CD4-positive, alpha-beta T cell (primary cell): ENCODE results near the gene MORN5. TPM values are rescaled to one million over a fixed set of nuclear protein-coding genes. Genes with fewer than 3 reads are reported as not detected.
"Not testable (repeated sequence)": the region's sequence is repeated elsewhere in the genome, so short reads cannot be mapped to it uniquely, and the experiment has no call there.

Experiments
- ATAC-seq: fragments of 200-7000 bp; cut with Tn5 transposase; one replicate; pipeline ENCODE4 v1.10.0; 2022; ENCODE audit warnings: mild to moderate bottlenecking; ENCODE audit not compliant: poor library complexity
- CTCF ChIA-PET: fragments of 350-600 bp; sonication (Branson Sonifier 250); formaldehyde crosslinking; loops from one replicate; lab custom pipeline; 2021; ENCODE audit warnings: antibody characterized with exemption, inconsistent platforms; lab: Charles Lee
- POLR2A ChIA-PET: fragments of 350-600 bp; sonication (Branson Sonifier 250); formaldehyde crosslinking; loops from one replicate; lab custom pipeline; 2021; ENCODE audit warnings: antibody characterized with exemption, inconsistent platforms; lab: Charles Lee
- DNase-seq, 14 experiments: peaks; one replicate each; pipeline ENCODE4 v3.0.0-alpha.2; 2013 to 2020; ENCODE audit warnings: mixed read lengths in 2 of 14
- H3K27ac ChIP-seq, 2 donors: one replicate each; pipeline versions ENCODE4 v1.5.1 to v1.7.0; 2013; ENCODE audit warnings: low read length in 2 of 2, low read depth in 1 of 2, mild to moderate bottlenecking in 1 of 2
- H3K27me3 ChIP-seq, 2 experiments: 1 replicate in 1 of 2; 2 replicates in 1 of 2; pipeline versions ENCODE4 v1.6.1 to v1.7.0; 2013; ENCODE audit warnings: low read length in 2 of 2, control low read depth in 1 of 2, mild to moderate bottlenecking in 1 of 2, moderate library complexity in 1 of 2; ENCODE audit not compliant: insufficient read depth in 2 of 2, control insufficient read depth in 1 of 2
- H3K36me3 ChIP-seq: one replicate; pipeline ENCODE4 v1.6.1; 2013; ENCODE audit warnings: low read length, control low read depth; ENCODE audit not compliant: insufficient read depth
- H3K4me1 ChIP-seq: one replicate; pipeline ENCODE4 v1.6.1; 2013; ENCODE audit warnings: low read length, control low read depth; ENCODE audit not compliant: insufficient read depth
- H3K4me3 ChIP-seq: one replicate; pipeline ENCODE4 v1.5.1; 2013; ENCODE audit warnings: mild to moderate bottlenecking, low read length, moderate library complexity
- H3K9me3 ChIP-seq, 2 experiments: 1 replicate in 1 of 2; 2 replicates in 1 of 2; pipeline versions ENCODE4 v1.6.1 to v1.7.0; 2013; ENCODE audit warnings: low read length in 2 of 2, mild to moderate bottlenecking in 2 of 2, control low read depth in 1 of 2, moderate library complexity in 1 of 2; ENCODE audit not compliant: control insufficient read depth in 1 of 2, insufficient read depth in 1 of 2
- H3K27ac Mint-ChIP-seq: one replicate; pipeline ENCODE4 v1.8.0; 2020; ENCODE audit warnings: mixed read lengths
- H3K27me3 Mint-ChIP-seq: one replicate; pipeline ENCODE4 v1.8.0; 2021; ENCODE audit warnings: mixed read lengths
- H3K36me3 Mint-ChIP-seq: one replicate; pipeline ENCODE4 v1.8.0; 2021; ENCODE audit warnings: low read depth, mixed read lengths
- H3K4me1 Mint-ChIP-seq: one replicate; pipeline ENCODE4 v1.8.0; 2021; ENCODE audit warnings: low read depth, mixed read lengths
- H3K4me3 Mint-ChIP-seq: one replicate; pipeline ENCODE4 v1.8.0; 2020; ENCODE audit warnings: mild to moderate bottlenecking, mixed read lengths
- H3K9me3 Mint-ChIP-seq: one replicate; pipeline ENCODE4 v1.8.0; 2020; ENCODE audit warnings: mixed read lengths
- CTCF ChIP-seq: fragments of 200-600 bp; IDR thresholded peaks from one replicate; pipeline ENCODE4 v1.8.0; 2022; ENCODE audit warnings: antibody characterized with exemption, mild to moderate bottlenecking
- intact Hi-C, 2 experiments: fragments of 100-400 bp; cut with DNase I in 1 of 2; cut with micrococcal nuclease in 1 of 2; formaldehyde crosslinking; loops; one replicate each; pipeline versions ENCODE4 v1.15.1 to v1.9.0; 2023 to 2025; cut with DNase I, micrococcal nuclease
- total RNA-seq, 174 experiments: library from RNA in 2 of 174; stranded (reverse) in 2 of 174; gene quantifications; one replicate each; pipeline ENCODE4 v1.2.3 and lab custom pipeline; 2021 to 2026

MORN5 gene
- total RNA-seq, 2 experiments from 2014 or later = not detected

- ChIA-PET CTCF (no interaction called here), POLR2A (no interaction called here)
- no peak overlapping the region for H3K27ac ChIP-seq
- no peak for TF ChIP-seq CTCF
- no peaks in the 10 kb centered on the region for H3K4me1 ChIP-seq
- no peaks in the 10 kb centered on the region for H3K27me3 Mint-ChIP-seq
- H3K27me3 ChIP-seq = peaks cover 0 to 10% of the 10 kb centered on the region in 2 experiments
- H3K4me1 Mint-ChIP-seq = no peaks in the 10 kb centered on the region
- H3K4me3 Mint-ChIP-seq = no peak overlapping the region
- H3K36me3 Mint-ChIP-seq = no peaks in the 10 kb centered on the region
- H3K9me3 ChIP-seq = no peaks in the 10 kb centered on the region
- H3K27ac Mint-ChIP-seq = no peak overlapping the region
- no peaks in the 10 kb centered on the region for H3K9me3 Mint-ChIP-seq
- DNase-seq = no peak
- intact Hi-C loops = no loop called here
- H3K4me3 ChIP-seq = no peak overlapping the region
- no peaks in the 10 kb centered on the region for H3K36me3 ChIP-seq
- no peak for ATAC-seq
These were observed 44.3 kb upstream of the MORN5 start for GRCh38 chr9:122115176-122116035.

- no peaks in the 10 kb centered on the region for H3K27me3 Mint-ChIP-seq
- DNase-seq = no peak
- no peaks in the 10 kb centered on the region for H3K9me3 Mint-ChIP-seq
- Histone ChIP-seq H3K9me3 (no peaks in the 10 kb centered on the region), H3K4me1 (no peaks in the 10 kb centered on the region), H3K36me3 (no peaks in the 10 kb centered on the region), H3K27me3 (peaks cover 0 to 10% of the 10 kb centered on the region in 2 experiments), H3K4me3 (no peak overlapping the region), H3K27ac (no peak overlapping the region)
- H3K4me1 Mint-ChIP-seq = no peaks in the 10 kb centered on the region
- no peak for TF ChIP-seq CTCF
- no peaks in the 10 kb centered on the region for H3K36me3 Mint-ChIP-seq
- no peak for ATAC-seq
- no peak overlapping the region for H3K4me3 Mint-ChIP-seq
- intact Hi-C loops = no loop called here
- ChIA-PET CTCF (no interaction called here), POLR2A (no interaction called here)
- H3K27ac Mint-ChIP-seq = no peak overlapping the region
These were observed 43.7 kb upstream of the MORN5 start for GRCh38 chr9:122116040-122116439.

- no peaks in the 10 kb centered on the region for H3K4me1 ChIP-seq
- ATAC-seq (no peak), DNase-seq (no peak)
- ChIA-PET CTCF (no interaction called here), POLR2A (no interaction called here)
- H3K4me3 ChIP-seq = no peak overlapping the region
- Mint-ChIP-seq H3K27me3 (no peaks in the 10 kb centered on the region), H3K4me3 (no peak overlapping the region), H3K9me3 (no peaks in the 10 kb centered on the region), H3K36me3 (no peaks in the 10 kb centered on the region), H3K27ac (no peak overlapping the region), H3K4me1 (no peaks in the 10 kb centered on the region)
- H3K9me3 ChIP-seq = no peaks in the 10 kb centered on the region
- no peak overlapping the region for H3K27ac ChIP-seq
- no peaks in the 10 kb centered on the region for H3K36me3 ChIP-seq
- no peak for TF ChIP-seq CTCF
- peaks cover 0 to 10% of the 10 kb centered on the region in 2 experiments for H3K27me3 ChIP-seq
- intact Hi-C loops = no loop called here
These were observed 43.1 kb upstream of the MORN5 start for GRCh38 chr9:122116448-122117173.

GRCh38 chr9:122117241-122117640, 42.5 kb upstream of the MORN5 start:
- CTCF ChIA-PET, DNase-seq, H3K4me3 Mint-ChIP-seq, H3K27ac ChIP-seq, H3K27me3 Mint-ChIP-seq, ATAC-seq, H3K36me3 ChIP-seq, H3K27me3 ChIP-seq, intact Hi-C loops, H3K36me3 Mint-ChIP-seq, POLR2A ChIA-PET, H3K9me3 Mint-ChIP-seq, H3K4me1 Mint-ChIP-seq, H3K4me1 ChIP-seq, H3K4me3 ChIP-seq, H3K9me3 ChIP-seq, H3K27ac Mint-ChIP-seq: not testable (repeated sequence)
